HG02852 (cell line): Measurements from ENCODE around the gene BAAT.
A peak's percentile ranks its signal among the peaks of the same experiment; 100 is the strongest.
"Not testable (repeated sequence)": the region's sequence is repeated elsewhere in the genome, so short reads cannot be mapped to it uniquely, and the experiment has no call there.

ENCODE experiments used
- ATAC-seq: cut with Tn5 transposase; IDR thresholded peaks from one replicate; pipeline ENCODE4 v1.9.1; 2021; ENCODE audit warnings: mild to moderate bottlenecking, moderate library complexity; ENCODE audit not compliant: unreplicated experiment

BAAT gene

DNA sequence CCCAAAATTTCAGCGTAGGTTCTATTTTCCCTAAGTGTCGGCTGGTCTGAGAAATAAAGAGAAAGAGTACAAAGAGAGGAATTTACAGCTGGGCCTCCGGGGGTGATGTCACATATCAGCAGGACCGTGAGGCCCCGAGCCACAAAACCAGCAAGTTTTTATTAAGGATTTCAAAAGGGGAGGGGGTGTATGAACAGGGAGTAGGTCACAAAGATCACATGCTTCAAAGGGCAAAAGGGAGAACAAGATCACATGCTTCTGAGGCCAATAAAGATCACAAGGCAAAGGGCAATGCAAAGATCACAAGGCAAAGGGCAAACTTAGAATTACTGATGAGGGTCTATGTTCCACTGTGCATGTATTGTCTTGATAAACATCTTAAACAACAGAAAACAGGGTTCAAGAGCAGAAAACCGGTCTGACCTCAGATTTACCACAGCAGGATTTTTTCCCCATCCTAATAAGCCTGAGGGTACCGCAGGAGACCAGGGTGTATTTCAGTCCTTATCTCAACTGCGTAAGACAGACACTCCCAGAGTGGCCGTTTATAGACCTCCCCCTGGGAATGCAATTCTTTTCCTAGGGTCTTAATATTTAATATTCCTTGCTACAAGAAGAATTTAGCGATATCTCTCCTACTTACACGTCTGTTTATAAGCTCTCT is at the start of gene BAAT:
Gene BAAT, minus strand, starts transcription at position 134 of the 664 bp plus-strand sequence. CDS start 13,602 bp downstream, outside the sequence.
- not testable (repeated sequence) for ATAC-seq

- no peak for ATAC-seq
Measured at GRCh38 chr9:101433229-101433628, 48.4 kb upstream of the BAAT start.

DNA sequence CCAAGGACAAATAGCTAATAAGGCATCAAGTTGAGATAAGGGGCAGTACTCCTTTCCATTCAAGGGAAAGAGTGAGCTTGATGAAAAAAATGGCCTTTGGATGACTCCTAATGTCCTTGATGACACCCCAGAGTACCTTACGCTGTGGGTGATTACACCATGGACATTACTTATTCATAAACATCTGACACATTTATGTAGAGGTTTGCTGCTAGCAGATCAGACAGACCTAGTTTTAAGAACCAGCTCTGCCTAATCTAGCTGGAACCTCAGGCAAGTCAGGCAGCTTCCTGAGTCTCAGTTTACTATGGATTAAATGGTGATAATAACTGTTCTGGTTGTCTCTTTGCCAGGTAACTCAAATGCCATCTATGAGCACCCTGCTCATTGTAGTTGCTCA is 47.9 kb upstream of the BAAT start:
- no peak for ATAC-seq

DNA sequence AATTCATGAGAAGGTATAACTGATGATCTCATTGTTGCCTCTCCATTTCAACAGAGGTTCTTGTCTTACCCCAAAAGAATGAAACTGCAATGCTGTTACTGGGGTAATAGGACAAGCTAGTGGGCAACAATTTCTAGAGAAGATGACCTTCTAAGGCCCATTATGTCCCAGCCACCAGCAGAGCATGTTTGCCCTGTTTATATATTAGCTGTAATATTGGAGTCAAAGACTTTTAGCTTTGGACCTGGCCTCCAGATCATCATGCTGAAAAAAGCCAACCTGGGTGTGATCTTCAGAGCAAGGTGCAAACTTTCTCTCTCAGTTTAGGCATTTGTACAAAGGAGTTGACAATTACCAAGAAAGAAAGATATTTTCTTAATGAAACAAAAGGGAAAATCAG is 47.4 kb upstream of the BAAT start:
- no peak for ATAC-seq

DNA sequence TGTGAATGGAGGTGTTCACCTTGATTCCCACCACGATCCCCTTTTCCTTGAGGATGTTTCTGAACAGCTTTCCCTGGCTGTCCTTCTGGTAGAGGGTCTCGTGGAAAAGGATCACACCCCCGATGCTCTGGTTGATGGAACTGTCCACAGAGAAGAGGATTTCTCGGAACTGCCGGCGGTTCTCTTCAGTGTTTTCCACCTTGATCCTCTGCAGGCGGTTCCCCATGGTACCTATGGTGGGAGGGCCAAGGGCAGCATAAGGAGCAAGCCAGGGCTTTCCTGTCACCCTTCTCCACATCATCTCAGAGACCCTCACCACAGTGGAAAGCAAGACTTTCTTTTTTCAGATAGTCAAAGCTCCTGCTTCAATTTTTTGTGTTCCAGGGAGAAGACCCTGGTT is 44.9 kb upstream of the BAAT start:
- no peak for ATAC-seq

DNA sequence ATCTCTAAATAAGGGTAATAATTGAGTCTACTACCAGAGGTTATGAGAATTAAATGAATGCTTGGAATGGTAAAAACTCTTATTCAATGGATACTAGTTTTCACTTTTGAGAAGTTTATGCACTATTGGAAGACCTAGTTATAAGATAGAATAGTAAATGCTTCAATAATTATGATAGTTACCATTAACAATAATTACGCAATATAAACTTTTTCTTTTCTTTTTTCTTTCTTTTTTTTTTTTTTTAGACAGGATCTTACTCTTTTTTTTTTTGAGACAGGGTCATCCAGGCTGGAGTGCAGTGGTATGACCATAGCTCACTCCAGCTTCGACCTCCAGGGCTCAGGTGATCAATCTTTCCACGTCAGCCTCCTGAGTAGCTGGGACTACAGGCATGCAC is 44.1 kb upstream of the BAAT start:
- ATAC-seq: no peak

DNA sequence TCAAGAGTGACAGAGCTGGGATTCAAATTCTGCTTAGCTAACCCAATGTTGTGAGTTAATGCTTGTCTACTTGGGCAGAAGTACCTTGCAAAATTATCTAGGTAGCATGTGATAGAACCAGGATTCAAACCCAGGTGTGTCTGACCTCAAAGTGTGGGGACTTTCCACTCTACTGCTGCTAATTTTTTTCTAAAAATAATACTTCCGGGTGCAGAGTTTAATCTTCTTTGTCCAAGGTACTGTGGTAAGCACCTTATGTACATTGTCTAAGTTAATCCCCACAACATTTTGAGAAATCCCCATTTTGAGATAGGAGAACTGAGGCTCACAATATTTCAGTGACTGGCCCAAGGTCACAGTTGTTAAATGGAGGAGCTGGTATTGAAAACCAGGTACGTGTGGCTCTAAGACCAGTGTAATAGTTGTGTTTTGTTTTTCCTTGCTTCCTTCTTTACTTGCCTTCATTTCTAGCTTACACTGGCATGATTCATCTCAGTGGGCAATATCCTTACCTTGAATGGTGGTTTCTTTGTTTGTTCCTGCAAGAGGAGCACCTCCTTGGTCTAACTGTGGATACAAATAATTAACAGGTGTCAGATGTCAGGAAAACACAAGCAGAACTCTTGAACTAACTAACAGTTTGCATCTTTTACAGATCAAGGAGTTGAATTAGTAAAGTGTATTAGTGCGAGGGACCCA is 43.3 kb upstream of the BAAT start:
- ATAC-seq: peak; percentile 75

DNA sequence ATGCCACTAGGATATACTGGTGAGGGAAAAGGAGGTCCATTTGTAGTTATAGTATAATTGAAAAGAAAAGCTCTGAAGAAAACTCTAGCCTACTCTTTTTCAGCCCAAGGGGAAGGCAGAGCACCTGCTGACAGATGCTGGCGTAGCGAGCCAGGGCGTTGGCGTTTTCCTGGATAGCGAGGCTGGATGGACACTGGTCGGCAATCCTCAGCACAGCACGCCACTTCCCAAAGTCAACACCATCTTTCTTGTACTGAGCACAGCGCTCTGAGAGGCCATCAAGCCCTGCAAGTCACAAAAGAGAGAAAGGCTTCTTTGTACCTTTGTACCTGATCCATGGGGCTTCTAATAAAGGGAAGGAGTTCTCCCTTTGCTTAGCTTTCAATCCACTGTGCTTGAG is 42.6 kb upstream of the BAAT start:
- ATAC-seq: no peak

DNA sequence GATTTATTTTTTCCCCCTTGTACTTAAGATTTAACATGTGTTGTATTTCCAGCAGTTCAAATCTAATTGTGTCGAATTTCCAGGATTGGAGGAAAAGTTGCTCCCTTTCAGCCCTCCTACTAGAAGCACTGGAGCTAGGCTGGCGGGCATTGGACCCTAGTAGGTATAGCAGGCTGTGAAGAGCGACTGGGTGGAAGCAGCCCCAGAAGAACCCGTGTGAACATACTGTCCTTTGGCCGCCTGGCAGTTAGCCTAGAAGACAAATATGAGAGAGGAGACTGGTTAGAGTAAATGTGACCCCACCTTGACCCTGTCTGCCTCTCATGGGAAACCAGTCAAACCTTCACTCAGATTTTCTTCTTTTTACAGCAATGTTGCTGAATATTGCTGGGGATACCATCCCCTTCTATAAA is 36.9 kb upstream of the BAAT start:
- no peak for ATAC-seq

GRCh38 chr9:101419863-101420262 is 35.1 kb upstream of the BAAT start:
- ATAC-seq: no peak

- no peak for ATAC-seq
Measured at GRCh38 chr9:101418518-101419430, 34.0 kb upstream of the BAAT start.

- ATAC-seq: no peak
Measured at GRCh38 chr9:101417977-101418376, 33.2 kb upstream of the BAAT start.

DNA sequence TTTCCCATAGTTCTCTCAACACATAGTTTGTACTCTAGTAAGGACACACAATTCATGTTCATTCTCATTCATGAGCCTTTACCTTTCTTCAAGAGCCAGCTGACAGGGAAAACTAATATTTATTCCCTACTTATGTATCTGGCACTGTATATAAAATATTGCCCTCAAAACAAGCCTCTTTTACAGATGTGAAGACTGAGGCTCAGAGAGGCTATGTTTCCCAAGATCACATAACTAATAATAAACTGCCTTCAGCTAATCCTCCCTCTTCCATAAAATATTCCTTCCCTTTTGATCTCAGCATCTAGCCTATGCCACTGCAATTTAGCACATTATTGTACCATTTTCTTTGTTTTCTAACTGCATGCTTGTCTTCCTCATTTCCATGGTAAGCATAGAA is 32.6 kb upstream of the BAAT start:
- ATAC-seq: no peak

- no peak for ATAC-seq
Measured at GRCh38 chr9:101415578-101415977, 30.8 kb upstream of the BAAT start.

- no peak for ATAC-seq
Measured at GRCh38 chr9:101414839-101415238, 30.0 kb upstream of the BAAT start.

- no peak for ATAC-seq
Measured at GRCh38 chr9:101409079-101409477, 24.3 kb upstream of the BAAT start.

DNA sequence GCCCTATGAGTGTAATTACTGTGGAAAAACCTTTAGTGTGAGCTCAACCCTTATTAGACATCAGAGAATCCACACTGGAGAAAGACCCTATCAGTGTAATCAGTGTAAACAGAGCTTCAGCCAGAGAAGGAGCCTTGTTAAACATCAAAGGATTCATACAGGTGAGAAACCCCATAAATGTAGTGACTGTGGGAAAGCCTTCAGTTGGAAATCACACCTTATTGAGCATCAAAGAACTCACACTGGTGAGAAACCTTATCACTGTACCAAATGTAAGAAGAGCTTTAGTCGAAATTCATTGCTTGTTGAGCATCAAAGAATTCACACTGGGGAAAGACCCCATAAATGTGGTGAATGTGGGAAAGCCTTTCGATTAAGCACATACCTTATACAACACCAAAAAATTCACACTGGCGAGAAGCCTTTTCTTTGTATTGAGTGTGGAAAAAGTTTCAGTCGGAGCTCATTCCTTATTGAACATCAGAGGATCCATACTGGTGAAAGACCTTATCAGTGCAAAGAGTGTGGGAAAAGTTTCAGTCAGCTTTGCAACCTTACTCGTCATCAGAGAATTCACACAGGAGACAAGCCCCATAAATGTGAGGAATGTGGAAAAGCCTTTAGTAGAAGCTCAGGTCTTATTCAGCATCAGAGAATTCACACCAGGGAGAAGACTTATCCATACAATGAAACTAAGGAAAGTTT is 23.7 kb upstream of the BAAT start:
- no peak for ATAC-seq

GRCh38 chr9:101403516-101404285 is 18.9 kb upstream of the BAAT start:
- no peak for ATAC-seq

DNA sequence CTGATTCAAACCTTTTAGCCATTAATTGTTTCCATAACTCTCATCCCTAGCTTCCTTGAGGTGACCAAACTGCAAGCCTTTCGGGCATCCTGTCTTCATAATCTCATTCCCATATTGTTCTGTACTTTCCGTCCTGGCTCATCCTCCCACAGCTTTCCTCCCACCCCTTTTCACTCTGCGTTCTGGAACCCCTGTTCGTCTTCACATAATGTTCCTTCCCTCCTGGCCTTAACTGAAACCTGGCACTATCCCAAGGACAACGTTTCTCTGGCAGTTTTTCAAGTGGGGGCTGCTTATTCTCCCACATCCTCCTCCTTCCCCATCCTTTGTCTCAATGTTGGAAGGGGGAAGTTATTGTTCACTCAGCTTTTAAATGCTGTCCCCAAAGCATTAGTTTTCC is 15.3 kb upstream of the BAAT start:
- ATAC-seq: no peak

DNA sequence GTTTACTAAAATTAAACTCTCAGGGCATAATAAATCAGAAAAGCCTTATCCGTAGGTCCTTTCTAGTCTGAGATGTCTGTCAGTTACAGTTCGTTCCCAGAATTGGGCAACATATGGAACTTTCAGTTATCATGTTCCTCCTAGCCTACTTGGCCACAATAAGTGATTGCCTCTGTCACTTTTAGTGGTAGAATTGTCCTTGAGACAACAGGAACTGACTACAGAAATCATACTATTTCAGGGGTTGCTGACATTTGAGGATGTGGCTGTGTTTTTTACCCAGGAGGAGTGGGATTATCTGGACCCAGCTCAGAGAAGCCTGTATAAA is 14.8 kb upstream of the BAAT start:
- no peak for ATAC-seq
